Mesenchymal stem cell (in vitro differentiated cells and primary cell): ENCODE data around the gene FNDC11.

Source experiments
- DNase-seq: peaks from one replicate; pipeline ENCODE4 v3.0.0-alpha.2; 2013
- H2AFZ ChIP-seq: one replicate; pipeline ENCODE4 v1.6.1; 2013; ENCODE audit warnings: low read depth, mild to moderate bottlenecking, control low read depth, inconsistent platforms, low read length, moderate library complexity
- H2AK5ac ChIP-seq: 2 replicates; pipeline ENCODE4 v1.6.1; 2013; ENCODE audit warnings: low read length, moderate library complexity, mild to moderate bottlenecking, inconsistent platforms; ENCODE audit not compliant: severe bottlenecking
- H2BK120ac ChIP-seq: one replicate; pipeline ENCODE4 v1.6.1; 2013; ENCODE audit warnings: low read depth, mild to moderate bottlenecking, inconsistent platforms, low read length, moderate library complexity
- H2BK12ac ChIP-seq, 2 experiments: one replicate each; pipeline ENCODE4 v1.6.1; 2013; ENCODE audit warnings: inconsistent platforms in 2 of 2, low read length in 2 of 2, mild to moderate bottlenecking in 2 of 2, moderate library complexity in 2 of 2, control low read depth in 1 of 2
- H2BK15ac ChIP-seq: one replicate; pipeline ENCODE4 v1.6.1; 2013; ENCODE audit warnings: mild to moderate bottlenecking, low read depth, inconsistent platforms; ENCODE audit not compliant: poor library complexity, severe bottlenecking
- H2BK5ac ChIP-seq: 2 replicates; pipeline ENCODE4 v1.6.1; 2013; ENCODE audit warnings: low read depth, mild to moderate bottlenecking, low read length, control low read depth, inconsistent platforms; ENCODE audit not compliant: poor library complexity, severe bottlenecking
- H3K14ac ChIP-seq, 2 experiments: one replicate each; pipeline ENCODE4 v1.6.1; 2013; ENCODE audit warnings: inconsistent platforms in 2 of 2, low read length in 2 of 2, control low read depth in 1 of 2, mild to moderate bottlenecking in 1 of 2, moderate library complexity in 1 of 2
- H3K18ac ChIP-seq, 2 experiments: one replicate each; pipeline ENCODE4 v1.6.1; 2013; ENCODE audit warnings: inconsistent platforms in 2 of 2, low read length in 2 of 2, control low read depth in 1 of 2, low read depth in 1 of 2, mild to moderate bottlenecking in 1 of 2
- H3K23ac ChIP-seq, 2 experiments: one replicate each; pipeline ENCODE4 v1.6.1; 2013; ENCODE audit warnings: inconsistent platforms in 2 of 2, low read length in 2 of 2, mild to moderate bottlenecking in 2 of 2, moderate library complexity in 2 of 2, control low read depth in 1 of 2
- H3K27ac ChIP-seq: 2 replicates; pipeline ENCODE4 v1.5.1; 2013; ENCODE audit warnings: mild to moderate bottlenecking, moderate library complexity, low read length, control low read depth, inconsistent platforms; ENCODE audit not compliant: poor library complexity, severe bottlenecking
- H3K27me3 ChIP-seq, 2 experiments: 2 replicates each; pipeline versions ENCODE4 v1.6.1 to v1.7.0; 2013; ENCODE audit warnings: low read length in 2 of 2, mild to moderate bottlenecking in 2 of 2, moderate library complexity in 2 of 2, control low read depth in 1 of 2, inconsistent platforms in 1 of 2; ENCODE audit not compliant: control insufficient read depth in 1 of 2, insufficient read depth in 1 of 2
- H3K36me3 ChIP-seq, 2 experiments: 2 replicates each; pipeline versions ENCODE4 v1.6.1 to v1.7.0; 2013; ENCODE audit warnings: low read length in 2 of 2, control low read depth in 1 of 2, inconsistent platforms in 1 of 2, low read depth in 1 of 2, mild to moderate bottlenecking in 1 of 2; ENCODE audit not compliant: insufficient read depth in 2 of 2, control insufficient read depth in 1 of 2
- H3K4ac ChIP-seq, 2 experiments: one replicate each; pipeline ENCODE4 v1.6.1; 2013; ENCODE audit warnings: inconsistent platforms in 2 of 2, low read length in 2 of 2, mild to moderate bottlenecking in 2 of 2, moderate library complexity in 2 of 2, control low read depth in 1 of 2, low read depth in 1 of 2
- H3K4me1 ChIP-seq: 2 replicates; pipeline ENCODE4 v1.6.1; 2013; ENCODE audit warnings: low read depth, low read length, control low read depth; ENCODE audit not compliant: control insufficient read depth, insufficient read depth
- H3K4me2 ChIP-seq: 2 replicates; pipeline ENCODE4 v1.6.1; 2013; ENCODE audit warnings: low read length, mild to moderate bottlenecking, inconsistent platforms; ENCODE audit not compliant: poor library complexity, severe bottlenecking
- H3K4me3 ChIP-seq, 2 experiments: 2 replicates each; pipeline versions ENCODE4 v1.5.1 to v1.7.0; 2013; ENCODE audit warnings: low read length in 2 of 2, mild to moderate bottlenecking in 2 of 2, control low read depth in 1 of 2, low read depth in 1 of 2; ENCODE audit not compliant: insufficient read depth in 1 of 2
- H3K79me1 ChIP-seq: replicated peaks from 2 replicates; pipeline ENCODE4 v1.6.1; 2013; ENCODE audit warnings: mild to moderate bottlenecking, control low read depth, low read length, inconsistent platforms; ENCODE audit not compliant: poor library complexity, severe bottlenecking
- H3K9ac ChIP-seq: 2 replicates; pipeline ENCODE4 v1.7.0; 2013; ENCODE audit warnings: mild to moderate bottlenecking, low read length, moderate library complexity
- H3K9me3 ChIP-seq: 2 replicates; pipeline ENCODE4 v1.7.0; 2013; ENCODE audit warnings: mild to moderate bottlenecking, low read length; ENCODE audit not compliant: control insufficient read depth
- H4K8ac ChIP-seq: one replicate; pipeline ENCODE4 v1.6.1; 2013; ENCODE audit warnings: inconsistent platforms, mild to moderate bottlenecking, low read length, moderate library complexity
- H4K91ac ChIP-seq: one replicate; pipeline ENCODE4 v1.6.1; 2013; ENCODE audit warnings: mild to moderate bottlenecking, low read length, inconsistent platforms
- WGBS: methylation state at CpG from one replicate; pipeline ENCODE4 v1.1.7; 2013; ENCODE audit warnings: mixed read lengths; 5-methylcytosine and 5-hydroxymethylcytosine counted together

Gene FNDC11

GRCh38 chr20:63547725-63548480 lies 6.1 kb upstream of the FNDC11 start, which contains the start of gene SRMS:
Gene SRMS, minus strand, starts transcription at chr20:63547749. Its CDS starts 286 bp downstream, at chr20:63547463.
- no peak within 1 kb of the TSS for H2AFZ ChIP-seq
- H2BK15ac ChIP-seq = no peak within 1 kb of the TSS
- H3K9me3 ChIP-seq = no peaks in the 10 kb centered on the region
- H3K23ac ChIP-seq = no peak within 1 kb of the TSS
- no peak within 1 kb of the TSS for H3K4me3 ChIP-seq
- H2BK12ac ChIP-seq = no peak within 1 kb of the TSS
- H3K27ac ChIP-seq = no peak within 1 kb of the TSS
- H3K18ac ChIP-seq = no peak within 1 kb of the TSS
- H3K79me1 ChIP-seq = no peaks in the 10 kb centered on the region
- 60% methylated on average over 31 of the region's 35 CpGs for whole genome bisulfite sequencing
- H3K27me3 ChIP-seq = peaks cover 11 to 76% of the 10 kb centered on the region in 2 experiments
- H4K91ac ChIP-seq = no peak within 1 kb of the TSS
- peaks cover 17% of the 10 kb centered on the region for H3K4me1 ChIP-seq
- no peak within 1 kb of the TSS for H3K9ac ChIP-seq
- H2AK5ac ChIP-seq = no peak within 1 kb of the TSS
- no peak within 1 kb of the TSS for H3K4me2 ChIP-seq
- H2BK120ac ChIP-seq = no peak within 1 kb of the TSS
- H3K36me3 ChIP-seq = no peaks in the 10 kb centered on the region
- H3K4ac ChIP-seq = no peak within 1 kb of the TSS
- H4K8ac ChIP-seq = no peak within 1 kb of the TSS
- no peak within 1 kb of the TSS for H3K14ac ChIP-seq
- DNase-seq = no peak
- no peak within 1 kb of the TSS for H2BK5ac ChIP-seq

DNA sequence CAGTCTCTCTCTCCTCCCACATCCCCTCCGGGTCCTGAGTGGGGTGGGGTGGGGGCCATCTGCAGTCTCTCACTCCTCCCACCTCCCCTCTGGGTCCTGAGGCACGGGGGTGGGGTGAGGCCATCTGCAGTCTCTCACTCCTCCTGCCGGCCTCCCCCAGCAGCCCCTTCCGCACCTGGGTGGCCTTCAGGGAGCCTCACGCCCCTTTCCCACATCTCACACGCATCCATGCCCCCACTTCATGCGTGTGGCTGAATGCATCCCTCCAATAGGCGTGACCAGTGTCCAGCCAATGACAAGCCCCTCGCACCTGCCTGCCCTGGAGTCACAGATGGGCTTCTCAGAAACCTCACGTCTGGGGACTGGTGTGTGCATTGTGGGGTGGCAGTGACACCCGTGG lies 5.4 kb upstream of the FNDC11 start:
- Histone ChIP-seq H3K4me3 (no peak overlapping the region), H3K79me1 (no peaks in the 10 kb centered on the region), H3K23ac (no peak overlapping the region), H3K36me3 (no peaks in the 10 kb centered on the region), H4K8ac (no peak overlapping the region), H2BK12ac (no peak overlapping the region), H3K27ac (no peak overlapping the region), H3K9me3 (no peaks in the 10 kb centered on the region), H3K14ac (no peak overlapping the region), H2AK5ac (no peak overlapping the region), H2BK15ac (no peak overlapping the region), H3K4ac (no peak overlapping the region), H3K9ac (no peak overlapping the region), H3K18ac (no peak overlapping the region), H3K4me1 (peaks cover 23% of the 10 kb centered on the region), H3K4me2 (no peak overlapping the region), H2BK120ac (no peak overlapping the region), H3K27me3 (peaks cover 11 to 73% of the 10 kb centered on the region in 2 experiments), H2AFZ (no peak overlapping the region), H4K91ac (no peak overlapping the region), H2BK5ac (no peak overlapping the region)
- WGBS = 65% methylated on average over 11 of the region's 11 CpGs
- DNase-seq = no peak

- H2AFZ ChIP-seq = no peak overlapping the region
- DNase-seq = no peak
- no peak overlapping the region for H4K8ac ChIP-seq
- peaks cover 27% of the 10 kb centered on the region for H3K4me1 ChIP-seq
- H4K91ac ChIP-seq = no peak overlapping the region
- H3K27ac ChIP-seq = no peak overlapping the region
- H3K36me3 ChIP-seq = no peaks in the 10 kb centered on the region
- no peak overlapping the region for H2BK5ac ChIP-seq
- no peak overlapping the region for H3K14ac ChIP-seq
- H2BK120ac ChIP-seq = no peak overlapping the region
- no peaks in the 10 kb centered on the region for H3K79me1 ChIP-seq
- H2BK15ac ChIP-seq = no peak overlapping the region
- no peak overlapping the region for H3K4me2 ChIP-seq
- no peak overlapping the region for H3K4me3 ChIP-seq
- WGBS = 100% methylated on average over 1 of the region's 25 CpGs
- no peak overlapping the region for H2AK5ac ChIP-seq
- H3K9me3 ChIP-seq = no peaks in the 10 kb centered on the region
- no peak overlapping the region for H3K4ac ChIP-seq
- H3K23ac ChIP-seq = no peak overlapping the region
- H3K18ac ChIP-seq = no peak overlapping the region
- H3K9ac ChIP-seq = no peak overlapping the region
- H2BK12ac ChIP-seq = no peak overlapping the region
- peaks cover 11 to 69% of the 10 kb centered on the region in 2 experiments for H3K27me3 ChIP-seq
Measured at GRCh38 chr20:63549019-63549418, 4.9 kb upstream of the FNDC11 start.

GRCh38 chr20:63549679-63550282 lies 4.2 kb upstream of the FNDC11 start:
- Histone ChIP-seq H3K18ac (no peak overlapping the region), H2BK120ac (no peak overlapping the region), H3K4me2 (no peak overlapping the region), H3K4ac (no peak overlapping the region), H3K9me3 (no peaks in the 10 kb centered on the region), H3K27ac (no peak overlapping the region), H3K14ac (no peak overlapping the region), H2AFZ (no peak overlapping the region), H2BK12ac (no peak overlapping the region), H2AK5ac (no peak overlapping the region), H3K27me3 (peaks cover 11 to 66% of the 10 kb centered on the region in 2 experiments), H4K91ac (no peak overlapping the region), H3K4me3 (no peak overlapping the region), H3K23ac (no peak overlapping the region), H2BK5ac (no peak overlapping the region), H3K9ac (no peak overlapping the region), H4K8ac (no peak overlapping the region), H2BK15ac (no peak overlapping the region), H3K36me3 (no peaks in the 10 kb centered on the region), H3K79me1 (no peaks in the 10 kb centered on the region), H3K4me1 (peaks cover 34% of the 10 kb centered on the region)
- DNase-seq = no peak
- WGBS = 90% methylated on average over 11 of the region's 18 CpGs
